ENCODE data around the gene XAF1. TPM values are rescaled to one million over a fixed set of nuclear protein-coding genes. Genes with fewer than 3 reads are reported as not detected.

Gene XAF1
- total RNA-seq, 2 experiments from 2014 or later = 24.9 to 26.2 TPM

- H3K9me3 Mint-ChIP-seq = no peaks in the 10 kb centered on the region
- peak overlapping the region in 1 of 2 donors; percentile 71 for H3K27ac ChIP-seq (ENCODE audit: low read depth in 1 of 2, low read length in 2 of 2)
These were observed 565 bp upstream of the XAF1 start for GRCh38 chr17:6755281-6755680.

GRCh38 chr17:6756425-6757031, 682 bp downstream of the XAF1 start:
- DNase-seq (peak in 6 of 14 experiments; percentile 4 to 54 (median 18)), ATAC-seq (ENCODE audit: poor library complexity) (no peak)
- H3K27ac ChIP-seq (ENCODE audit: low read depth in 1 of 2, low read length in 2 of 2) = peak overlapping the region; percentile 2 to 66
- intact Hi-C loops (cut with DNase I, micrococcal nuclease) = loop anchor here (5.0 to 10.0 kb wide), 2 partner anchors 104 to 258 kb away; partner anchors contain the start of genes C17orf100 (in 2 of the 2), MED31 (in 2 of the 2) and RNASEK (in 1 of the 2)
- H3K27me3 ChIP-seq (ENCODE audit: control insufficient read depth in 1 of 2, insufficient read depth in 2 of 2, low read length in 2 of 2) = no peaks in the 10 kb centered on the region
- no peaks in the 10 kb centered on the region for H3K9me3 Mint-ChIP-seq
- H3K4me3 Mint-ChIP-seq = peak overlapping the region; percentile 95
- ChIA-PET POLR2A (no interaction called here), CTCF (no interaction called here)
- H3K27me3 Mint-ChIP-seq = no peaks in the 10 kb centered on the region
- no peaks in the 10 kb centered on the region for H3K9me3 ChIP-seq (ENCODE audit: control insufficient read depth in 1 of 2, insufficient read depth in 1 of 2, low read length in 2 of 2)
- peaks cover 61% of the 10 kb centered on the region for H3K4me1 ChIP-seq (ENCODE audit: insufficient read depth, low read length)
- H3K36me3 Mint-ChIP-seq (ENCODE audit: low read depth) = peaks cover 56% of the 10 kb centered on the region
- peak overlapping the region; percentile 77 for H3K4me3 ChIP-seq (ENCODE audit: low read length)
- TF ChIP-seq, protein P1, sequence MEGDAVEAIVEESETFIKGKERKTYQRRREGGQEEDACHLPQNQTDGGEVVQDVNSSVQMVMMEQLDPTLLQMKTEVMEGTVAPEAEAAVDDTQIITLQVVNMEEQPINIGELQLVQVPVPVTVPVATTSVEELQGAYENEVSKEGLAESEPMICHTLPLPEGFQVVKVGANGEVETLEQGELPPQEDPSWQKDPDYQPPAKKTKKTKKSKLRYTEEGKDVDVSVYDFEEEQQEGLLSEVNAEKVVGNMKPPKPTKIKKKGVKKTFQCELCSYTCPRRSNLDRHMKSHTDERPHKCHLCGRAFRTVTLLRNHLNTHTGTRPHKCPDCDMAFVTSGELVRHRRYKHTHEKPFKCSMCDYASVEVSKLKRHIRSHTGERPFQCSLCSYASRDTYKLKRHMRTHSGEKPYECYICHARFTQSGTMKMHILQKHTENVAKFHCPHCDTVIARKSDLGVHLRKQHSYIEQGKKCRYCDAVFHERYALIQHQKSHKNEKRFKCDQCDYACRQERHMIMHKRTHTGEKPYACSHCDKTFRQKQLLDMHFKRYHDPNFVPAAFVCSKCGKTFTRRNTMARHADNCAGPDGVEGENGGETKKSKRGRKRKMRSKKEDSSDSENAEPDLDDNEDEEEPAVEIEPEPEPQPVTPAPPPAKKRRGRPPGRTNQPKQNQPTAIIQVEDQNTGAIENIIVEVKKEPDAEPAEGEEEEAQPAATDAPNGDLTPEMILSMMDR (IDR thresholded peaks at IDR 0.05) = no peak
- peak overlapping the region; percentile 86 for H3K27ac Mint-ChIP-seq
- H3K4me1 Mint-ChIP-seq (ENCODE audit: low read depth) = peaks cover 57% of the 10 kb centered on the region
- peaks cover 34% of the 10 kb centered on the region for H3K36me3 ChIP-seq (ENCODE audit: insufficient read depth, low read length)

More at GRCh38 chr17:6755281-6755680, 565 bp upstream of the XAF1 start:
- Histone ChIP-seq H3K4me1 (ENCODE audit: insufficient read depth, low read length) (peaks cover 61% of the 10 kb centered on the region), H3K4me3 (ENCODE audit: low read length) (peak overlapping the region; percentile 77), H3K36me3 (ENCODE audit: insufficient read depth, low read length) (peaks cover 24% of the 10 kb centered on the region), H3K9me3 (ENCODE audit: control insufficient read depth in 1 of 2, insufficient read depth in 1 of 2, low read length in 2 of 2) (no peaks in the 10 kb centered on the region), H3K27me3 (ENCODE audit: control insufficient read depth in 1 of 2, insufficient read depth in 2 of 2, low read length in 2 of 2) (no peaks in the 10 kb centered on the region)
- POLR2A ChIA-PET = interaction anchor here (1.1 to 1.4 kb wide), 2 partner anchors 89 to 104 kb away, joined by 3 to 5 read pairs; partner anchors contain the start of genes C17orf100 and MED31
- TF ChIP-seq, protein P1 (IDR thresholded peaks at IDR 0.05) = no peak
- no peaks in the 10 kb centered on the region for H3K27me3 Mint-ChIP-seq
- H3K4me1 Mint-ChIP-seq (ENCODE audit: low read depth) = peaks cover 57% of the 10 kb centered on the region
- DNase-seq = no peak
- peak overlapping the region; percentile 86 for H3K27ac Mint-ChIP-seq
- peak overlapping the region; percentile 95 for H3K4me3 Mint-ChIP-seq
- intact Hi-C loops (cut with DNase I, micrococcal nuclease) = loop anchor here (5.0 to 10.0 kb wide), 2 partner anchors 103 to 260 kb away; partner anchors contain the start of genes C17orf100 (in 2 of the 2), MED31 (in 2 of the 2) and RNASEK (in 1 of the 2)
- peaks cover 44% of the 10 kb centered on the region for H3K36me3 Mint-ChIP-seq (ENCODE audit: low read depth)
- ATAC-seq (ENCODE audit: poor library complexity) = no peak
- CTCF ChIA-PET = no interaction called here

DNA sequence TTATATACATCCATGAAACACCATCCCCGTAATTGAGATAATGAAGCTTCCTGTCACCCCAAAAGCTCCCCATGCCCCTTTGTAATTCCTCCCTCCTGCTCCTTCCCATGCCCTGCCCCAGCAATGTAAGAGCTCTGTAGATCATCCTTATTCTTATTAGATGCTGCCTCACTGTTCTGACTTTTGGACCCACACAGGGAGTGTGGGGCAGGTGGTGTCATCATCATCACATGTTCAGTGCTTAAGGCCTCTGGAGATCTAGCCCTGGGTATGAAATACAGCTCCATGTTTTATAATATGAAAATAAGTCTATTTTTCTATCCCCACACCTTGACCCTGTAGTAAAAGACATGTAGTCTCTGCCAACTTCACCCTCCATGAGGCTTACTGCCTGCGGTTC, 1.9 kb downstream of the XAF1 start:
- Histone ChIP-seq H3K27ac (ENCODE audit: low read depth in 1 of 2, low read length in 2 of 2) (no peak overlapping the region), H3K4me3 (ENCODE audit: low read length) (no peak overlapping the region), H3K36me3 (ENCODE audit: insufficient read depth, low read length) (peaks cover 47% of the 10 kb centered on the region), H3K9me3 (ENCODE audit: control insufficient read depth in 1 of 2, insufficient read depth in 1 of 2, low read length in 2 of 2) (no peaks in the 10 kb centered on the region), H3K27me3 (ENCODE audit: control insufficient read depth in 1 of 2, insufficient read depth in 2 of 2, low read length in 2 of 2) (no peaks in the 10 kb centered on the region), H3K4me1 (ENCODE audit: insufficient read depth, low read length) (peaks cover 56% of the 10 kb centered on the region)
- CTCF ChIA-PET = no interaction called here
- H3K9me3 Mint-ChIP-seq = no peaks in the 10 kb centered on the region
- peaks cover 68% of the 10 kb centered on the region for H3K36me3 Mint-ChIP-seq (ENCODE audit: low read depth)
- H3K27me3 Mint-ChIP-seq = no peaks in the 10 kb centered on the region
- intact Hi-C loops (cut with DNase I, micrococcal nuclease) = loop anchor here (5.0 to 10.0 kb wide), 2 partner anchors 105 to 257 kb away; partner anchors contain the start of genes C17orf100 (in 2 of the 2), MED31 (in 2 of the 2) and RNASEK (in 1 of the 2)
- H3K4me3 Mint-ChIP-seq = peak overlapping the region; percentile 82
- ATAC-seq (ENCODE audit: poor library complexity) = no peak
- POLR2A ChIA-PET = interaction anchor here (0.9 kb wide), 1 partner anchor 18 kb away, joined by 3 read pairs; the partner anchor contains the start of gene FBXO39
- peaks cover 53% of the 10 kb centered on the region for H3K4me1 Mint-ChIP-seq (ENCODE audit: low read depth)
- DNase-seq = no peak
- peak overlapping the region; percentile 86 for H3K27ac Mint-ChIP-seq
- TF ChIP-seq, protein P1 (IDR thresholded peaks at IDR 0.05) = no peak
